ENCODE data around the gene TTC7B.

TTC7B gene

DNA sequence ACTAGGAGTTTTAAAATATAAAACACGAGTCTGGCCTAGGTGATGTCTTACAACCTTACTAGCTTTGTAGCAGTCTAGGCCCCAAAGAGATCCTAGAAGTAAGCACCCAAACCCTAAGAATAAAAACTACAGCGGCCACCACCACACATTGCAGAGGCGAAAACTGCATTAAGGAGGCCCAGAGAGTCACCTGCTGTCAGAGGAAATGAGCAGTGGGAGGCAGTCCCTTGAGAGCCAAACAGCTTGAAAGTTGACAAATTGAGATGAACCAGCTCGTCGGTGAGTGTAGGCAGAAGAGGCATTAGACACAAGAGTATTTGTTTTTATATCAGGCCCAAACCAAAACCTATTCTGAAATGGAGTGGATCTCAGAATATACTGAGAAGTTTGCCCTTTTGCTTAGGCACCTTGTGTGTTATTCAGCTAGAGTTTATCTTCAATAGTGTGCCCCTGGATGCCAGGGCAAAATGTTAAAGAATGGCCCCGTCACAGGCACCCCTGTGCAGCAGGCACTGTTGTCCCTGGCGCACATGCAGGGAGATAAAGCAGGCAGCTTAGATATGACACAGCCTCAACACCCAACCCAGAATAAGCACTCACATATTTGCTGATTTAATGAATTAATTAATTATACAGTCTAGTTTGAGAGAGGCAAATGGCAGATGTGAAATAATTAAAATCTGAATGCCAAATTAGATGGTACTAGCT lies 56.7 kb downstream of the TTC7B start:
- no peak overlapping the region for H3K4me3 ChIP-seq (ENCODE audit: low read depth, low read length)
- DNase-seq (ENCODE audit: low read depth): peak; percentile 81
- TF ChIP-seq MYC (IDR thresholded peaks at IDR 0.05; ENCODE audit: low read depth, low read length) (no peak), MAX (IDR thresholded peaks at IDR 0.05; ENCODE audit: low read depth, low read length) (peak; percentile 60)

DNA sequence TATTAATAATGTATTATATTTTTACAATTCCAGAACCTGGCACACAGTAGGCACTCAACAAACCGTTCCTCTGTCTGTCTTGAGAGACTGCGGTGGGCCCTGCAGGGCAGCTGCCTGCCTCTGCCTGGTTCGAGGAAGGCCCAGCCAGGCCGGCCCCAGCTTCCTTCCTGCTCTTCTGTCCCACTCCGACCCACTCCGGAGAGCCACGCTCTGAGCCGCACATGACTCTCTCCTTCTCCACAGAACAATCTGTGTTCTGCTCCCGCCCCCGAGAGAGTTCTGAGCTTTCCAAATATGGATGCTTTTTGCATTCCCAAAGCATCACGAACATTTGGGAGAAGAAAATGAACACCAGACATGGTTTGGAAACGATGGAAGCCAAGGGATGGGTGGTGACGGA lies 57.3 kb downstream of the TTC7B start:
- peak; percentile 12 for DNase-seq (ENCODE audit: low read depth)
- TF ChIP-seq POLR2A (IDR thresholded peaks at IDR 0.05; ENCODE audit: extremely low read depth, insufficient read length): no peak
- no peak for TF ChIP-seq MYC (IDR thresholded peaks at IDR 0.05; ENCODE audit: low read depth, low read length)
- TF ChIP-seq MAX (IDR thresholded peaks at IDR 0.05; ENCODE audit: low read depth, low read length): no peak
- H3K4me3 ChIP-seq (ENCODE audit: low read depth, low read length): peak overlapping the region; percentile 53

DNA sequence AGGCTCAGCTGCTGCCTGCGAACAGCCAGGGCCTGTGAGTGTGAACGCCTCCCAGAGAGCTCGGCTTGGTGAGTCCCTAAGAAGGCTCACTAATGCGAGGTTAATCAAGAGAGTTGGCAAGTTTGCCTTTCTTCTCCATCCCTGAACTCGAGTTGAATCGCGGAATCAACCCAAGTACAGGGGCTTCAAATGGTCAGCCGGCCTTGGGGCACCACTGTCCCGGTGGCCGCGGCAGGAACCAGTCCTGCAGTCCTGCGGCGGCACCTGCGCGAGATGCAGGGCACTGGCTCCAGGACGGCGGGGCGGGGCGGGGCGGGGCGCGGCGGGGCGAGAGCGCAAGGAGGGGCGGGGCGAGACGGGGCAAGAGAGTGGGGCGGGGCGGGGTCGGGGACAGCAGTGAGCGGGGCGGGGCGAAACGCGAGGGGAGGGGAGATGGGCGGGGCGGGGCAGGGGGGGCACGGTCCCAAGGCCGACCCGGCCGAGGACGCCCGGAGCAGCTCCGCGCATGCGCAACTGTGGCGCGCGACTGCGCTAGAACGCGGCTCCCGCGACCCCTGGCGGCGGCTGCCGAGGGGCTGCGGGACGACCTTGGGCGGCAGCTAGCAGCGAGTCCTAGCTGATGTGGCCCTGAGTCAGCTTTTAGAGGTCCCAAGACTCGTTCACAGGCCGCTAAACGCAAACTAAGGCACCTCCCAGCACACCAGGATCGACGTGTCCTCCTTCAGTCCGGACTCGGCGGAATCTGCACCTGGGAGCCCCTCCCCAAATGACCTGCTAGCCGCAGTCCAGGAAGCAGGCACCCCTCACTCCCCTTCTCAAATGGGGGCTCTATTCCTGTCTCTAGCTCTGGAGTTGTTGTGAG lies 58.0 kb downstream of the TTC7B start:
- peak; percentile 91 for DNase-seq (ENCODE audit: low read depth)
- TF ChIP-seq MAX (IDR thresholded peaks at IDR 0.05; ENCODE audit: low read depth, low read length) (0 out of 2 replicates have a peak, but pooled peaks have one; percentile 19), MYC (IDR thresholded peaks at IDR 0.05; ENCODE audit: low read depth, low read length) (0 out of 2 replicates have a peak, but pooled peaks have one; percentile 16), POLR2A (IDR thresholded peaks at IDR 0.05; ENCODE audit: extremely low read depth, insufficient read length) (peak; percentile 35), CTCF (IDR thresholded peaks at IDR 0.05; ENCODE audit: low read depth, low read length) (peak; percentile 68)
- peak overlapping the region; percentile 53 for H3K4me3 ChIP-seq (ENCODE audit: low read depth, low read length)

- DNase-seq (ENCODE audit: low read depth): peak; percentile 11
- H3K4me3 ChIP-seq (ENCODE audit: low read depth, low read length): no peak overlapping the region
- TF ChIP-seq CTCF (IDR thresholded peaks at IDR 0.05; ENCODE audit: low read depth, low read length) (no peak), MYC (IDR thresholded peaks at IDR 0.05; ENCODE audit: low read depth, low read length) (no peak), MAX (IDR thresholded peaks at IDR 0.05; ENCODE audit: low read depth, low read length) (no peak), POLR2A (IDR thresholded peaks at IDR 0.05; ENCODE audit: extremely low read depth, insufficient read length) (no peak)
Observed at GRCh38 chr14:90757452-90757851, 58.8 kb downstream of the TTC7B start.

GRCh38 chr14:90756755-90757345 lies 59.4 kb downstream of the TTC7B start:
- no peak overlapping the region for H3K4me3 ChIP-seq (ENCODE audit: low read depth, low read length)
- TF ChIP-seq CTCF (IDR thresholded peaks at IDR 0.05; ENCODE audit: low read depth, low read length): peak; percentile 23
- TF ChIP-seq MYC (IDR thresholded peaks at IDR 0.05; ENCODE audit: low read depth, low read length): no peak
- DNase-seq (ENCODE audit: low read depth): peak; percentile 39

DNA sequence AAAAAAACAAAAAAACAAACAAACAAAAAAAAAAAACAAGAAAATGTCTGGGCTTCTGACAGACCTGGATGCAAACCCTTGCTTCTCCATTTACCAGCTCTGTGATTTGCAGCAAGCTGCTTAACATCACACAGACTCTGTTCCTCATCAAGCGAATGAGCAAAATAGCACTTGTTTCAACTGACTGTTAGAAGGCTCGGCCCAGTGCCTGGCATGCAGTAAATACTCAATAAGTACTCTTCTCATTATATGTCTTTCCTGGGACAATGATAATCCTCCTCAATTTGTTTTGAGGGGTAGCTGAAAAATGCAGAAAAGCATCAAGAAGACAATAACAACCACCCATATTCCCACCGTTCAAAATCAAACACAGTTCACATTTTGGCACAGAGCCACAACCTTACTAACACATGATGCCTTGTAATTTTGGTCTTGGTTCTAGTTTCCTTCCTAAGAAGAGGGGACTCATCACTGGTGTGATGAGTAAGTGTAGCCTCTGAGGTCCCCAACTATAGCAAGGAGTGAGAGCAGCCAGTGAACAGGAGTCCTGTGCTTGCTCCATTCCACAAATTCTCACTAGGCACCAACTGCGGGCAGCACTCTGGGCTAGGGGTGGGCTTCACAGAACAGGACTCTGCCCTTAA lies 60.4 kb downstream of the TTC7B start:
- DNase-seq (ENCODE audit: low read depth): no peak
- TF ChIP-seq MYC (IDR thresholded peaks at IDR 0.05; ENCODE audit: low read depth, low read length): no peak
- no peak for TF ChIP-seq MAX (IDR thresholded peaks at IDR 0.05; ENCODE audit: low read depth, low read length)
- no peak for TF ChIP-seq CTCF (IDR thresholded peaks at IDR 0.05; ENCODE audit: low read depth, low read length)
- TF ChIP-seq POLR2A (IDR thresholded peaks at IDR 0.05; ENCODE audit: extremely low read depth, insufficient read length): no peak
- H3K4me3 ChIP-seq (ENCODE audit: low read depth, low read length): no peak overlapping the region

All from NB4 (cell line).